Mesothelial cell of epicardium (in vitro differentiated cells): Measurements from ENCODE around the gene TMTC2. TPM values are rescaled to one million over a fixed set of nuclear protein-coding genes. Genes with fewer than 3 reads are reported as not detected.

Source experiments
- DNase-seq, 2 experiments: peaks; one replicate each; pipeline ENCODE4 v3.0.0; 2021; ENCODE audit warnings: low spot score in 2 of 2; ENCODE audit not compliant: unreplicated experiment in 2 of 2
- H3K27ac Mint-ChIP-seq: 2 replicates; pipeline ENCODE4 v1.8.0; 2021; ENCODE audit warnings: mixed read lengths
- H3K27me3 Mint-ChIP-seq: 2 replicates; pipeline ENCODE4 v1.8.0; 2021; ENCODE audit warnings: low read depth, mixed read lengths
- H3K36me3 Mint-ChIP-seq: 2 replicates; pipeline ENCODE4 v1.8.0; 2021; ENCODE audit warnings: mixed read lengths
- H3K4me1 Mint-ChIP-seq: 2 replicates; pipeline ENCODE4 v1.8.0; 2021; ENCODE audit warnings: mixed read lengths
- H3K4me3 Mint-ChIP-seq: 2 replicates; pipeline ENCODE4 v1.8.0; 2021; ENCODE audit warnings: mild to moderate bottlenecking, moderate library complexity, mixed read lengths
- H3K9me3 Mint-ChIP-seq: 2 replicates; pipeline ENCODE4 v1.8.0; 2021; ENCODE audit warnings: mixed read lengths
- total RNA-seq: library from RNA; stranded (reverse); gene quantifications from 3 replicates; pipeline ENCODE4 v1.2.1, GENCODE V29; 2021
- TF ChIP-seq, protein P1 (sequence below): fragments of 200-600 bp; sonication (generic); IDR thresholded peaks from one replicate; pipeline ENCODE4 v1.5.0; 2021; ENCODE audit warnings: antibody characterized with exemption; ENCODE audit not compliant: unreplicated experiment

The TMTC2 gene
- total RNA-seq, 1 donor from 2014 or later, result 38.3 TPM

DNA sequence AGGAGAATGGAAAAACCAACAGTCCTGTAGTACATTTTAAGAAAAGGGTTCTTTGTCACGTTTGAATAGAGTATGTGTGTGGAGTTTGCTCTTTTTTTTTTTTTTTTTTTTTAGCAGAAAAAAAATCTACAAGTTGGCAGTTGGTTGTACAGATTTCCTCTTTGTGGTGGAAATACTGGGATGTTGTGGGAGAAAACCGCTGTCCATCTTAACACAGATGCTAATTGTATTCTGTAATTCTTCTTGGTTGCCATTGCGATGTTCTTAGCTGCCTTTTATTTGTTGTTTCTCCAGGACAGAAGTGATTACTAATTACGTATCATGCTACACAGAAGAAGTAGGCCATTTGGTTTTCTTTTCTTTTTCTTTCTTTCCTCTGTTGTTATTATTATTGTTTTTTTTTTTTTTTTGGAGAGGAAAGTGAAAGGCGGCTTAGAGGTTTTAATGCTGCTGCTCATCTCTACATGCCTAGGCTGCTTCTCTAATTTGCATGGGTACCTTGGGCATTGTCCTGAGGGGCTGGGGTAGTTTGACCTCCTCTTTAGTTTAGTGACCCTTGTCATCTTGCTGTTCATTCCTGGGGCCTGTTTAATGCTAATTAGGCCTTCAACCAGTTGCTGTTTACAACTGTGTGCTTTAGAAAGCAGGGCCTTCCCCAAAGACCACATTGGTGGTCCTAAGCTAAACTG is 94.7 kb downstream of the TMTC2 start:
- Mint-ChIP-seq H3K9me3 (no peaks in the 10 kb centered on the region), H3K36me3 (peaks cover 5% of the 10 kb centered on the region), H3K4me1 (peaks cover 16% of the 10 kb centered on the region), H3K4me3 (no peak overlapping the region), H3K27me3 (no peaks in the 10 kb centered on the region), H3K27ac (no peak overlapping the region)
- no peak for DNase-seq
- TF ChIP-seq, protein P1, sequence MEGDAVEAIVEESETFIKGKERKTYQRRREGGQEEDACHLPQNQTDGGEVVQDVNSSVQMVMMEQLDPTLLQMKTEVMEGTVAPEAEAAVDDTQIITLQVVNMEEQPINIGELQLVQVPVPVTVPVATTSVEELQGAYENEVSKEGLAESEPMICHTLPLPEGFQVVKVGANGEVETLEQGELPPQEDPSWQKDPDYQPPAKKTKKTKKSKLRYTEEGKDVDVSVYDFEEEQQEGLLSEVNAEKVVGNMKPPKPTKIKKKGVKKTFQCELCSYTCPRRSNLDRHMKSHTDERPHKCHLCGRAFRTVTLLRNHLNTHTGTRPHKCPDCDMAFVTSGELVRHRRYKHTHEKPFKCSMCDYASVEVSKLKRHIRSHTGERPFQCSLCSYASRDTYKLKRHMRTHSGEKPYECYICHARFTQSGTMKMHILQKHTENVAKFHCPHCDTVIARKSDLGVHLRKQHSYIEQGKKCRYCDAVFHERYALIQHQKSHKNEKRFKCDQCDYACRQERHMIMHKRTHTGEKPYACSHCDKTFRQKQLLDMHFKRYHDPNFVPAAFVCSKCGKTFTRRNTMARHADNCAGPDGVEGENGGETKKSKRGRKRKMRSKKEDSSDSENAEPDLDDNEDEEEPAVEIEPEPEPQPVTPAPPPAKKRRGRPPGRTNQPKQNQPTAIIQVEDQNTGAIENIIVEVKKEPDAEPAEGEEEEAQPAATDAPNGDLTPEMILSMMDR, result no peak

- Mint-ChIP-seq H3K9me3 (no peaks in the 10 kb centered on the region), H3K4me1 (peaks cover 22% of the 10 kb centered on the region), H3K27ac (no peak overlapping the region), H3K36me3 (peaks cover 3% of the 10 kb centered on the region), H3K4me3 (no peak overlapping the region), H3K27me3 (no peaks in the 10 kb centered on the region)
- DNase-seq, result no peak
- TF ChIP-seq, protein P1, result no peak
Observed at GRCh38 chr12:82783435-82783834, 96.7 kb downstream of the TMTC2 start.

DNA sequence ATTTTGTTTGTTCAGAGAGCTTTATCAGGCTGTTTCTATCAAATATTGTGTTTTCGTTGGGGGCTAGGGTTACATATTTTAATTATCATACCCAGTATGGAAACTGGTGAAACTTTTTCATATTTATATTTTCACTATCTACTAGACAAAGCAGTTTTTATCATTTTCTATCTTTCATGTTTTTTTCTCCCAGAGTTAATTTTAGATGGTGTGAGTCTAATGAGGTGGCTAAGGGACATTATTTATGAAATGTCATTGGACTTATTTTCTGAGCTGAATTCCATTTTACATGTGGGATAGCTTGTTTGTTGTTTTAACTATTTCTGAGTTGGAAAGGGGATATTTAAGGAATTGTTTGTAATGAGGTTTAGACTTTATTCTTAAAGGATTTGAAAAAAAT is 100.3 kb downstream of the TMTC2 start:
- no peaks in the 10 kb centered on the region for H3K9me3 Mint-ChIP-seq

GRCh38 chr12:82788594-82788993 is 101.9 kb downstream of the TMTC2 start:
- TF ChIP-seq, protein P1, result no peak
- no peak for DNase-seq
- Mint-ChIP-seq H3K36me3 (peaks cover 10% of the 10 kb centered on the region), H3K27ac (no peak overlapping the region), H3K27me3 (no peaks in the 10 kb centered on the region), H3K4me3 (no peak overlapping the region), H3K4me1 (peaks cover 17% of the 10 kb centered on the region), H3K9me3 (no peaks in the 10 kb centered on the region)

More for the DNA sequence above, 100.3 kb downstream of the TMTC2 start:
- Mint-ChIP-seq H3K36me3 (peaks cover 8% of the 10 kb centered on the region), H3K27ac (peak overlapping the region; percentile 82), H3K4me3 (no peak overlapping the region), H3K27me3 (no peaks in the 10 kb centered on the region), H3K4me1 (peaks cover 22% of the 10 kb centered on the region)
- DNase-seq, result no peak
- TF ChIP-seq, protein P1, result no peak

DNA sequence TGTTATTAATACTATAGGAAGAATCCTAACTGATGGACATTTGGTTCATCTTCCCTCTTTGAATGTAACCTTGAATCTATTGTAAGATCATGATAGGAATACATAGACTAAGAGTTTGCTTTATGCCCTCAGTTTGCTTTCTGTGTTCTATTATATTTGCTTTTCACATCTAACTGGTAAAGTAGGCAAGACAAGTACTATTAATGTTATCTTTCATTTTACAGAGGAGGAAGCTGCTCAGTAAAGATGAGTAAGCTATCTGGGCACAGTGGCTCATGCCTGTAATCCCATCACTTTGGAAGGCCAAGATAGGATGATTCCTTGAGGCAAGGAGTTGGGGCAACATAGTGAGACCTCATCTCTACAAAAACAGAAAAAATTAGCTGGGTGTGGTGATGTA is 103.0 kb downstream of the TMTC2 start:
- Mint-ChIP-seq H3K4me1 (peaks cover 19% of the 10 kb centered on the region), H3K36me3 (peaks cover 13% of the 10 kb centered on the region), H3K4me3 (no peak overlapping the region), H3K27me3 (no peaks in the 10 kb centered on the region), H3K27ac (no peak overlapping the region), H3K9me3 (no peaks in the 10 kb centered on the region)
- DNase-seq, result no peak
- TF ChIP-seq, protein P1, result no peak
